ENCODE results near the gene PRR29.

DNA sequence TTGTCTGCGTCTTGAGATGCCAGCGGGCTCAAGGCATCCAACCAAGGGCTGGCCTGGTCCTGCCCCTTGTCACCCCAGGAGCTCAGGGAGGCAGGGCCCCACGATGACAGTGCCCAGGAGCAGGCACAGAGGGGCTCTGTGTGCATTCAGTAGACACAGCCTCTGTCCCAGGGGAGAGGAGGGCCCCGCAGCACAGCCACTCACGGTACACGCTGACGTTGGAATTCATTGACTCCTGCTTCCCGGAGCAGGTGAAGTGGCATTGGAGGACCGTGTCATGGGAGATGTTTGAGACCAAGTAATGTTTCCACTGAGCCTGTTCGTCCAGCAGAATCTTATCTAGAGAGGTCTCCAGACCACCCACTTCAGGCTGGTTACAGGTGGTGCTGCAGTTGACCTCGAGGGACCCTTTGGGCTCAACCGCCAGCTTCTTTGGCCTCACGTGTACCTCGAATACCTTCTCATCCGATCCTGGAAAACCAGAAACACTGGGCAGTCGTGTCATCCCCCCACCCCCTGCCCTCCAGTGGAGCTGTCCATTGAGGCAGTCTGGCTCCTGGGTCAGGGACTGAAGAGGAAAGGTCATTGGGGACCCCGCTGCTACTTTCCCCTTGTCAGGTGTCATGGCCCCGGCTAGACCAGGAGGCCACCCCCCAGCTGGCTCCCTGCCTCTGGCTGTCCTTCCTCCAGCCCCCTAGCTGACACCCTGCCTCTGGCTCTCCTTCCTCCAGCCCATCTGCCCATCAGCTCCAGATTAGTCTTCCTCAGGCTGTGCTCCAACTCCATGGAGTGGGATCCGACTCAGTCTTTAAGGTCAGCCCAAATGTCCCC, 7.0 kb downstream of the PRR29 start:
- TF ChIP-seq EZH2 (IDR thresholded peaks at IDR 0.05) (no peak), POLR2AphosphoS5 (IDR thresholded peaks at IDR 0.05; ENCODE audit: borderline replicate concordance, low read depth, low read length) (no peak)

Data from SK-N-MC (cell line).